ENCODE results near the gene FGF3.

The FGF3 gene

DNA sequence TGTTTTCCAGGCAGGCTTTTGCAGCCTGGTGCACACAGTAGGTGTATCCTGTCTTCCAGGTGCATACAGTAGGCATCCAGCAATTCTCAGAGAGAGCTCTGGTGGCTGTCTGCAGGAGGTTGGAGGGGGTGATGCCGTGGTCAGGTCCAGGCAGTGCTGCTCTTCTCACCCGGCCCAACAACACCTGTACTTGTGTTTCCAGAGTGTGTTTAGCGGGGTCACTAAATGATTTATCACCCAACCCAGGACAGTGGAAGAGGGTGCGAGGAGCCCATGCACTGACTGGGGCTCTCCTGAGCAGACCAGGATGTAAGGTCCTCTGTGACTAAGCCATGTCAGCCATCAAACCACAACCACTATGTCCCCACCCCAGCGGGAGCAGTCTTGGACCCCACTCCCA is 18.6 kb upstream of the FGF3 start:
- no peak overlapping the region for H3K4me3 ChIP-seq (replicated peaks; ENCODE audit: low read depth, low read length)
- TF ChIP-seq, protein P1, sequence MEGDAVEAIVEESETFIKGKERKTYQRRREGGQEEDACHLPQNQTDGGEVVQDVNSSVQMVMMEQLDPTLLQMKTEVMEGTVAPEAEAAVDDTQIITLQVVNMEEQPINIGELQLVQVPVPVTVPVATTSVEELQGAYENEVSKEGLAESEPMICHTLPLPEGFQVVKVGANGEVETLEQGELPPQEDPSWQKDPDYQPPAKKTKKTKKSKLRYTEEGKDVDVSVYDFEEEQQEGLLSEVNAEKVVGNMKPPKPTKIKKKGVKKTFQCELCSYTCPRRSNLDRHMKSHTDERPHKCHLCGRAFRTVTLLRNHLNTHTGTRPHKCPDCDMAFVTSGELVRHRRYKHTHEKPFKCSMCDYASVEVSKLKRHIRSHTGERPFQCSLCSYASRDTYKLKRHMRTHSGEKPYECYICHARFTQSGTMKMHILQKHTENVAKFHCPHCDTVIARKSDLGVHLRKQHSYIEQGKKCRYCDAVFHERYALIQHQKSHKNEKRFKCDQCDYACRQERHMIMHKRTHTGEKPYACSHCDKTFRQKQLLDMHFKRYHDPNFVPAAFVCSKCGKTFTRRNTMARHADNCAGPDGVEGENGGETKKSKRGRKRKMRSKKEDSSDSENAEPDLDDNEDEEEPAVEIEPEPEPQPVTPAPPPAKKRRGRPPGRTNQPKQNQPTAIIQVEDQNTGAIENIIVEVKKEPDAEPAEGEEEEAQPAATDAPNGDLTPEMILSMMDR (IDR thresholded peaks at IDR 0.05; ENCODE audit: low read length, missing control alignments) = no peak
- DNase-seq (ENCODE audit: low read depth) = no peak

- H3K4me3 ChIP-seq (replicated peaks; ENCODE audit: low read depth, low read length) = no peak overlapping the region
- no peak for DNase-seq (ENCODE audit: low read depth)
- TF ChIP-seq, protein P1 (IDR thresholded peaks at IDR 0.05; ENCODE audit: low read length, missing control alignments) = no peak
Measured at GRCh38 chr11:69836401-69836800, 17.2 kb upstream of the FGF3 start.

- TF ChIP-seq, protein P1 (IDR thresholded peaks at IDR 0.05; ENCODE audit: low read length, missing control alignments) = no peak
- no peak overlapping the region for H3K4me3 ChIP-seq (replicated peaks; ENCODE audit: low read depth, low read length)
- no peak for DNase-seq (ENCODE audit: low read depth)
Measured at GRCh38 chr11:69834811-69835800, 15.9 kb upstream of the FGF3 start.

DNA sequence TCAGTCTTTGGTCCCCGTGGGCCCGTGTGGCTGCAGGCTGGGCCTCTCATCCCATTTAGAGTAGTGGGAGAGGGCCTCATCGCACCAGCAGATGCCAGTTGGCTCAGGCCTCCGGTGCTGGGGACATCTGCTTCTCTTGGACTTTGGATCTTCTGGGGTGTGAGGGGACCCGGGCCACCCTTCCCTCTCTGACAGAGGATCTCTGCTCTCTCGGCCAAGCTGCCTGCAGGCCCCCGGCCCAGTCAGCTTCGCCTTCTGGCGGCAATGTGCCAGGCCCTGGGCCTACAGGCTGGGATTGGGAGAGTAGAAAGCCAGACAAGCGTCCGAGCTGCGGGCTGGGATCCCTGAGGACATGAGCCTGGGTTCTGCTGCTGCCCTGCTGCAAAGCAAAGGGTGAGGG is 15.0 kb upstream of the FGF3 start:
- TF ChIP-seq, protein P1 (IDR thresholded peaks at IDR 0.05; ENCODE audit: low read length, missing control alignments) = no peak
- no peak overlapping the region for H3K4me3 ChIP-seq (replicated peaks; ENCODE audit: low read depth, low read length)
- DNase-seq (ENCODE audit: low read depth) = no peak

DNA sequence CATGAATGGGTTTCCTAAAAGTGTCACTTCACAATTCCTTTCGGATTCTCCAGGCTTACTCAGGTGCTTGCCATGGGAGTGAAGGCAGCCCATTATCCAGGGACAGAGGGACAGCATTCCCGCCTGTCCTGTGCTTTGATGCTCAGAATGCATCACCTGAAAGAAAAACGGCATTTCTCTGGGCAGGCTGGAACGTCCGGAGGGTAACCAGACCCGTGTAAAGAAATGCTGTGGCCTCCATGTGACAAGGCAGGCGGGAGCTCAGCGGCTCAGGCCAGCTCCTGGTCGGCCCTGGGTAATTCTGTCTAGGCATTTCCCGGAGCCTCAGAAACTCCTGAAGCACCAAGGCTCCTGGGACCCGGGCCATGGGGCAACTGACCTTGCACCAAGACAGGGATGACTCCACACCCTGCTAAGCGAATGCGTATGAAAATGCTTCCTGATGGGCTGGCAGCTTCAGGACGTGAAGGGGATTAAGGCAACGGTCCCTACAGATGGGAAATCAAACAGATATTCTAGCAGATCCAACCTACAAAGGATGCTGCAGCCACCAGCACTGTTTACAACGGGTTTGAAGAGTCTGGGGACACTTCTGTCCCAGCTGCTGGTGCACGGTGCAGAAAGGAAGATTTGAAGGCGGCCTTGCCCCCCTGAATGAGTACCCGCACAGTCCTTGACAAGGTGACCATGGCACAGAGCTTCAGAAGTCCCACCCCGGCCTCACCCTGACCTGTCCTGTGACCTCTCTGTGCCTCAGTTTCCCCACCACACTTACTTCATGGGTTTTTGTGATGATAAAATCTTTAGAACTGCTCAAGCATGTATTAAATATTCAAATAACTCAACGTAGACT is 13.6 kb upstream of the FGF3 start:
- H3K4me3 ChIP-seq (replicated peaks; ENCODE audit: low read depth, low read length) = no peak overlapping the region
- DNase-seq (ENCODE audit: low read depth) = no peak
- TF ChIP-seq, protein P1 (IDR thresholded peaks at IDR 0.05; ENCODE audit: low read length, missing control alignments) = no peak

DNA sequence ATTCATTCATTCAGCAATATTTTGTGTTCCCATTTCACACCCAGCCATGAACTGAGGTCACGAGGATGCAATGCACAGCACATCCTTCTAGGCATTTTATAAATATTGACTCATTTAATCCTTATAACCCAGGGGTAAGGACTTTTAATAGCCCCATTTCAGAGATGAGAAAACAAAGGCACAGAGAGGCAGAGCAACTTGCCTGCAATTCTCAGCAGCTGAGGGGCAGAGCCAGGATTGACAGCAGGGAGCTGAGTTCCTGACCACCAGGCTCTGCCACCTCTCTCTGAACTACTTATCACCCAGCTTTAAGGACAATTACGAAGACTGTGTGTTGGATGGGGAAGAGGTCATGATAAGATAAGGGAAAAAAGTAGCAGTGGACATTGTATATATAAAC is 12.8 kb upstream of the FGF3 start:
- no peak for DNase-seq (ENCODE audit: low read depth)
- TF ChIP-seq, protein P1 (IDR thresholded peaks at IDR 0.05; ENCODE audit: low read length, missing control alignments) = no peak
- H3K4me3 ChIP-seq (replicated peaks; ENCODE audit: low read depth, low read length) = no peak overlapping the region
